Chondrocyte (in vitro differentiated cells): Measurements from ENCODE around the gene PSME1. TPM values are rescaled to one million over a fixed set of nuclear protein-coding genes. Genes with fewer than 3 reads are reported as not detected.

Experiments
- DNase-seq: peaks from one replicate; pipeline ENCODE4 v3.0.0; 2021; ENCODE audit warnings: mixed read lengths, low spot score
- H3K27ac Mint-ChIP-seq: one replicate; pipeline ENCODE4 v1.8.0; 2021; ENCODE audit warnings: mild to moderate bottlenecking, moderate library complexity, mixed read lengths; ENCODE audit not compliant: unreplicated experiment
- H3K27me3 Mint-ChIP-seq: 2 replicates; pipeline ENCODE4 v1.8.0; 2021; ENCODE audit warnings: low read depth, mixed read lengths
- H3K36me3 Mint-ChIP-seq: 2 replicates; pipeline ENCODE4 v1.8.0; 2021; ENCODE audit warnings: low read depth, mixed read lengths
- H3K4me1 Mint-ChIP-seq: 2 replicates; pipeline ENCODE4 v1.8.0; 2021; ENCODE audit warnings: low read depth, mild to moderate bottlenecking, mixed read lengths
- H3K4me3 Mint-ChIP-seq: one replicate; pipeline ENCODE4 v1.8.0; 2021; ENCODE audit warnings: mild to moderate bottlenecking, moderate library complexity, mixed read lengths; ENCODE audit not compliant: unreplicated experiment
- H3K9me3 Mint-ChIP-seq: 2 replicates; pipeline ENCODE4 v1.8.0; 2021; ENCODE audit warnings: low read depth, mixed read lengths
- CTCF ChIP-seq: fragments of 200-600 bp; sonication (generic); IDR thresholded peaks from 2 replicates; pipeline ENCODE4 v1.5.0; 2021; ENCODE audit warnings: antibody characterized with exemption, mild to moderate bottlenecking, moderate library complexity
- total RNA-seq: library from RNA; stranded (reverse); gene quantifications from 3 replicates; pipeline ENCODE4 v1.2.1, GENCODE V29; 2021

Gene PSME1
- total RNA-seq, 1 donor from 2014 or later = 59.2 TPM

DNA sequence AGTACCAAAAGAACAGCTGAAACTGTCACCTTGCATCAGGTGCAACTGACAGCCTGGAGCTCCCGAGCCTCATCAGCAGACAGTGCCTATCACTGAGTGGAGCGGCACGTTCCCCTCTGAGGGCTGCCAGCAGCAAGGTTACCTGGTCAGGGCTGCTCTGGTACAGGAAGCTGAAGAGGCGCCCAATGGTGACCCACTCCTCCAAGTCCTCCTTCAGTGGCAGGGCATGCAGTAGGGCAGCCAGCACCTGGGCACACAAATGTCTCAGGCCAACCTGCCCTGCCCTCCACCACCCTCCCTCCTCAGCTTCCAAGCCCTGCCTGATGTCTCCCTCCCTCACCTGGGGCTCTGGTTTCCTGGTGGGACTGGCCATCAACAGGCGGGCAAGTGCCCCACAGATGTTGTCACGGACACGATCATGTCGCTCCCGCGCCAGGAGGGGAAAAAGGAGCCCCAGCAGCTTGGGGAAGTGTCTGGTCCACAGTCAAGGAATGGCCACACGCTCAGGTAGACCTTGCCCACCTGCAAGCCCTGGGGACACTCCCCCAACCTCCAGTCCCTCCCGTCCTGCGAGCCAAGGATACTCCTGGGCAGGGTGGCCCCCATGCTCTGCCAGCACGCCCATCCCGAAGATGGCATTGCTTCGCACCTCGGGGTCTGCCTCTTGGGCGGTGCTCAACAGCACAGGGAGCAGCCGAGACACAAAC lies 45.5 kb downstream of the PSME1 start:
- H3K27ac Mint-ChIP-seq = no peak overlapping the region
- no peaks in the 10 kb centered on the region for H3K27me3 Mint-ChIP-seq
- H3K9me3 Mint-ChIP-seq = no peaks in the 10 kb centered on the region
- H3K4me1 Mint-ChIP-seq = no peaks in the 10 kb centered on the region
- DNase-seq = no peak
- no peak for TF ChIP-seq CTCF
- no peak overlapping the region for H3K4me3 Mint-ChIP-seq
- H3K36me3 Mint-ChIP-seq = peaks cover 21% of the 10 kb centered on the region

DNA sequence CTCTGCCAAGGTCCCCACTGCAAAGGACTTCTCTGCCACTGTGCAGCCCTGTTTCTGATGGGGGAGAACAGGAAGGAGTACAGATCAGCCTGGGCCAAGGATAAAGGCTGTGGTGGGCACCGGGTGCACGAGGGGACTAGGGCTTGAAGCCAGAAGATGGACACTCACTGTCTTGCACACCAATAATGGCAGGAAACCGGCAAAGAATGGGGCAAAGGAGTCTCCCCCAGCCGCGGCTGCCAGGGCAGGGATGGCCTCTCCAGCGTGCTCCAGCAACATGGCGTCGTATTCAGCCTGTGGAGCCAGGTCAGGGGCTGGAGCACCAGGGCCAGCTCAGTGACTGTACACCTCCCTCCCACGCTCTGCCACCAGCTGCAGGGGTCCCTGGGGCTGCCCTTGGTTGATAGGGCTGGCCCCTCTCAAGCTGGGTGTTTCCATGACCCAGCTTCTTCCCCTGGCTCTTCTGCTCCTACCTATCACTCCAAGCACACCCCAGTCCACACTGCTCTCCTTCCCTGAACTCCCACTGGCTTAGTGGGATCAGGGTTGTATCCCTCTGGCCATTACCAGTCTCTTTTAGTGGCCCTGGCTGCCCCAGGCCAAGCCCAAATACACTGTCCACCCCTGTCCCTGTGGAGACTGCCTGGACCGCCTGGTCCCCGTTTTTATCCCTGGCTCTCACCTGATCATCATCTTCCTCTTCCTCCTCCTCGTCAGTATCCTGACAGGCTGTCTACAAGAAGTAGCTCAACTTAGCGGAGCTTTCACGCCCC lies 46.3 kb downstream of the PSME1 start:
- Mint-ChIP-seq H3K27ac (no peak overlapping the region), H3K36me3 (peaks cover 17% of the 10 kb centered on the region), H3K9me3 (no peaks in the 10 kb centered on the region), H3K4me3 (no peak overlapping the region), H3K27me3 (no peaks in the 10 kb centered on the region), H3K4me1 (peaks cover 5% of the 10 kb centered on the region)
- DNase-seq = no peak
- no peak for TF ChIP-seq CTCF

GRCh38 chr14:24183014-24183481 lies 47.1 kb downstream of the PSME1 start:
- TF ChIP-seq CTCF = no peak
- Mint-ChIP-seq H3K27me3 (no peaks in the 10 kb centered on the region), H3K36me3 (peaks cover 17% of the 10 kb centered on the region), H3K9me3 (no peaks in the 10 kb centered on the region), H3K4me1 (peaks cover 11% of the 10 kb centered on the region), H3K4me3 (no peak overlapping the region), H3K27ac (no peak overlapping the region)
- DNase-seq = no peak

GRCh38 chr14:24184104-24184970 lies 48.3 kb downstream of the PSME1 start:
- DNase-seq = no peak
- H3K27me3 Mint-ChIP-seq = no peaks in the 10 kb centered on the region
- H3K27ac Mint-ChIP-seq = no peak overlapping the region
- no peaks in the 10 kb centered on the region for H3K9me3 Mint-ChIP-seq
- H3K4me1 Mint-ChIP-seq = peaks cover 17% of the 10 kb centered on the region
- TF ChIP-seq CTCF = no peak
- H3K4me3 Mint-ChIP-seq = no peak overlapping the region
- H3K36me3 Mint-ChIP-seq = peaks cover 13% of the 10 kb centered on the region

GRCh38 chr14:24185026-24185425 lies 49.0 kb downstream of the PSME1 start:
- no peak for DNase-seq
- H3K27ac Mint-ChIP-seq = no peak overlapping the region
- H3K9me3 Mint-ChIP-seq = no peaks in the 10 kb centered on the region
- peaks cover 20% of the 10 kb centered on the region for H3K4me1 Mint-ChIP-seq
- TF ChIP-seq CTCF = no peak
- no peaks in the 10 kb centered on the region for H3K27me3 Mint-ChIP-seq
- H3K36me3 Mint-ChIP-seq = peaks cover 13% of the 10 kb centered on the region
- no peak overlapping the region for H3K4me3 Mint-ChIP-seq
